C1 segment of cervical spinal cord (tissue), 14 donors: ENCODE results near the gene PTPRQ.
A peak's percentile ranks its signal among the peaks of the same experiment; 100 is the strongest.
"Not testable (repeated sequence)": the region's sequence is repeated elsewhere in the genome, so short reads cannot be mapped to it uniquely, and the experiment has no call there.

Experiments
- DNase-seq, 14 donors: peaks; one replicate each; lab custom pipeline; 2025; lab: John Stamatoyannopoulos, UW

The PTPRQ gene, protein sequence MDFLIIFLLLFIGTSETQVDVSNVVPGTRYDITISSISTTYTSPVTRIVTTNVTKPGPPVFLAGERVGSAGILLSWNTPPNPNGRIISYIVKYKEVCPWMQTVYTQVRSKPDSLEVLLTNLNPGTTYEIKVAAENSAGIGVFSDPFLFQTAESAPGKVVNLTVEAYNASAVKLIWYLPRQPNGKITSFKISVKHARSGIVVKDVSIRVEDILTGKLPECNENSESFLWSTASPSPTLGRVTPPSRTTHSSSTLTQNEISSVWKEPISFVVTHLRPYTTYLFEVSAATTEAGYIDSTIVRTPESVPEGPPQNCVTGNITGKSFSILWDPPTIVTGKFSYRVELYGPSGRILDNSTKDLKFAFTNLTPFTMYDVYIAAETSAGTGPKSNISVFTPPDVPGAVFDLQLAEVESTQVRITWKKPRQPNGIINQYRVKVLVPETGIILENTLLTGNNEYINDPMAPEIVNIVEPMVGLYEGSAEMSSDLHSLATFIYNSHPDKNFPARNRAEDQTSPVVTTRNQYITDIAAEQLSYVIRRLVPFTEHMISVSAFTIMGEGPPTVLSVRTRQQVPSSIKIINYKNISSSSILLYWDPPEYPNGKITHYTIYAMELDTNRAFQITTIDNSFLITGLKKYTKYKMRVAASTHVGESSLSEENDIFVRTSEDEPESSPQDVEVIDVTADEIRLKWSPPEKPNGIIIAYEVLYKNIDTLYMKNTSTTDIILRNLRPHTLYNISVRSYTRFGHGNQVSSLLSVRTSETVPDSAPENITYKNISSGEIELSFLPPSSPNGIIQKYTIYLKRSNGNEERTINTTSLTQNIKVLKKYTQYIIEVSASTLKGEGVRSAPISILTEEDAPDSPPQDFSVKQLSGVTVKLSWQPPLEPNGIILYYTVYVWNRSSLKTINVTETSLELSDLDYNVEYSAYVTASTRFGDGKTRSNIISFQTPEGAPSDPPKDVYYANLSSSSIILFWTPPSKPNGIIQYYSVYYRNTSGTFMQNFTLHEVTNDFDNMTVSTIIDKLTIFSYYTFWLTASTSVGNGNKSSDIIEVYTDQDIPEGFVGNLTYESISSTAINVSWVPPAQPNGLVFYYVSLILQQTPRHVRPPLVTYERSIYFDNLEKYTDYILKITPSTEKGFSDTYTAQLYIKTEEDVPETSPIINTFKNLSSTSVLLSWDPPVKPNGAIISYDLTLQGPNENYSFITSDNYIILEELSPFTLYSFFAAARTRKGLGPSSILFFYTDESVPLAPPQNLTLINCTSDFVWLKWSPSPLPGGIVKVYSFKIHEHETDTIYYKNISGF (N-terminal part only)

GRCh38 chr12:80443974-80444666 lies at the start of gene PTPRQ:
Gene PTPRQ, plus strand, starts transcription at chr12:80444235. Its CDS starts 111 bp downstream, at chr12:80444346.
- DNase-seq: no peak

- DNase-seq: peak in 3 of 14 donors; percentile 6 to 29 (median 16)
Measured at GRCh38 chr12:80400571-80400991, 43.5 kb upstream of the PTPRQ start.

DNA sequence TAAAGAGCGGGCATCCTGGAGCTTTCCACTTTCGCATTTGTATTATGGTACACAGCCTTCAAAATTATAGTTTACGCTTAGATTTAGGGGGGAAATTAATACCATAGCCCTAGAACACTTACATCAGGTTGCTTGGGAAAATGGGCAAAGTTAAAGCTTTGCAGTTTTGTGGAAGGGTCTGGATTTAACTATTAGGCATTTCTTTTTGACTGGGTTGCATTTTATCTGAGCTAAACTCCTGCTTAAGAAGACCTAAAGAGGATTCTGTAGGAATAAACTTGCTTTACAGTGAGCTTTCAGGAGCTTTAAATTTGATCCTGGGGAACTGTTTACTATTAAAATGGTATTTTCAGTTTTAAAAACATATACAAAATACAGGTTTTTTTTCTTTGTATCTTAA lies 42.8 kb upstream of the PTPRQ start:
- no peak for DNase-seq

DNA sequence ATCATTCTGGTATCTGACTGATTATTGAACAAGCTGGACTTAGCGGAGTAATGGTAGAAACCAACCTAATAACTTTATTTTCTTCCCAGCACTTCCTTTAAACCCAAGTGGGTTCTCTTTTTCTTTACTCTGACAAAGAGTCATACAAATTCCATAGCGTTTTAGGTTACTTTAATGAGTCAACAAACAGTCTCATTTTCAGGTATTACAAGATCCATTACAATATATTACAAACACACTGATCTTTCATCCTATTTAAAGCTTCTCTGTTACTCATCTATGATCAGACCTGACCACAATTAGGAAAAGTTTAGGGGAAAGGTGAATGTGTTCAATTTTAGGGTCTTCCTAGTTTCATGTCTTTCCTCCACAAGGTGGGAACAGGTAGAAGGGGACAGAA lies 39.4 kb upstream of the PTPRQ start:
- no peak for DNase-seq

- DNase-seq: no peak
Measured at GRCh38 chr12:80406253-80406652, 37.8 kb upstream of the PTPRQ start.

DNA sequence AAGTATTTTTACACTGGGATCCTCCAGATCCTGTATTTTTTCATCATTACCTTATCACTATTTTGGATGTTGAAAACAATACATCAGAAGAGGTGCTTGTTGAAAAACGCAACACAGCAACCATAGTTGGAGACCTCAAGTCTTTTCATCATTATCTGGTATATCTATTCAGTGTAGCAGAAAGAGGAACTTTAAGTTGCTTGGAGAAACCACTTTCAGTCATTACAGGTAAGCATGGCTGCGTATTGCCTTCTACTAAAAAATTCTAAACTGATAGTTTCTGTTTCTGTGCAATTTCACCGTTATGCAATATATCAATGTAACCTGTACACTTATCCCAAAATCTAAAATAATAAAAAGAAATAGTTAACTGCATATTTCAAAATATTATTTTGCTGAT lies 32.2 kb upstream of the PTPRQ start:
- DNase-seq: no peak

DNA sequence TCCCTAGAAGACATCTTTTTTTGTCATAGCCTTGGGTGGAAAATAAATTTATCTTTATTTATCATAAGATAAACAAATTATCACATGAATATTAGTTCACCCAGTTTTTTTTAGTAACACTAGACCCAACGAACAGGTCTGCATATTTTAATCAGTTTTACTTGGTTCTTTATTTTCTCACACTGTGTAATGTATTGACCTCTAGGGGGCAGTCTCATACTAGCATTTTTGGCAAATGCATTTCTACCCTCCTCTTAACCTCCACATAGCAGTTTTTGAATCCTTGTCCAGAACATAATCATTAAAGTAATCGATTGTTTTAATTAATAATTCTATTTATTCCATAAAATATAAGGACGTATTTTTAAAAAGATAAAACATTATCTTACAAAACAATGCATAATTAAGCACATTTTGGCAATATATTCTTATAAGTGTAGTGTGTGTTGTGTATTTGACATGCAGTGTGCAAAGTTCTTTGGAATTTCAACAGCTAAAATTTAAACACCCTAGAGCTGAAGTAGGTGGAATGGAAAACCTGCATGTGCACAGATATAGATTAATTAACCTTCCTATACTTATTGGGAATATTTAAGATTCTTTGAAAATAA lies 31.6 kb upstream of the PTPRQ start:
- DNase-seq: peak in 1 of 14 donors; percentile 11

- no peak for DNase-seq
Measured at GRCh38 chr12:80413462-80413861, 30.6 kb upstream of the PTPRQ start.

DNA sequence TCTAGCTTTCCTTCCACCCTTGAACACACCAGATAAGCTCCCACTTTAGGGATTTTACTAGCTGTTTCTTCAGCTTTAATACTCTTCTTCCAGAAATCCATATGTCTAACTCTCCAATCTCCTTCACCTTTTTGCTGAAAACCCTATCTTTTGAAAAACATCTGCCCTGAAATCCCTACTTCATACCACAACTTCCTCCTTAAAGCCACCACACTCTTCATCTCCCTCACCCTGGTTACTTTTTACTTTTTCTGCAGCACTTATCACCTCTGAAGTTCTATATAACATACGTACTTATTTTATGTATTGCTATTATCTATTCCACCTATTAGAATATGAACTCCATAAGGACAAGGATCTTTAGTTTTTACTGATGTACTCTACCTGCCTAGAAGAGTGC lies 28.6 kb upstream of the PTPRQ start:
- DNase-seq: no peak

DNA sequence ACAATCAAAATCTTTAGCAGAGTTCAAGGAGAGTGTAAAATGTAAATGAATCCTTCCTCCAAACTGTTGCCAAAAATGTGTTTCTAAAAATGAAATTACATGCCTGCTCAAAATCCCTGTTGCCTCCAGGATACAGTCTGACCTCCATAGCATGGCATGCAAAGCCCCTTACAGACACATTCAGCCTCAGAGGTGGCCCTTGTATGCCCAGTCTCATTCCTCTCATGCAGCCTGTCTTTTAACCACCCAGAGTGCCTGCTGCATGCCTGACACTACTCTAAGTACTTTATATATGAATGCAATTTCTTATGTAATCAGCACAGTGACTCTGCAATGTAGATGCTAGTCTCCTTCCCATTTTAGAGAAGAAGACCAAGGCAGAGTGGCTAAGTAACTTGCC lies 24.4 kb upstream of the PTPRQ start:
- no peak for DNase-seq

- DNase-seq: no peak
Measured at GRCh38 chr12:80420075-80420474, 24.0 kb upstream of the PTPRQ start.

- DNase-seq: no peak
Measured at GRCh38 chr12:80422550-80422949, 21.5 kb upstream of the PTPRQ start.

DNA sequence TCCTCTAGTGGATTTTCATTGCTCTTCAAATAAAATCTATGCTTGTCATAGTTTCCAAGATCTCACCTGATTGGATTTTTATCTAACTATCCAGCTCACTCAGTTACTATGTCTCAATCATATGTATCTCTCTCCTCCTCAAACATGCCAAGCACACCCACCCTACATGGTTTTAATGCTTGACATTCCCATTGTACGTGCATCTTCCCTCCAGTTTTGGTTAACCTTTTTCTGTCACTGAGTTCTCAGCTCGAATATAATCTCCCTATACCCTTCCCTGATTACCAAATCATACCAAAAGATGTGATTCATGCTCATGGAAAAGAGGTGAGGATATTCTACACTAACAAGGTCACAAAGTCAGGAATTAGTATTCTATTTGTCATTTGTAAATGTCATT lies 12.0 kb upstream of the PTPRQ start:
- DNase-seq: no peak

DNA sequence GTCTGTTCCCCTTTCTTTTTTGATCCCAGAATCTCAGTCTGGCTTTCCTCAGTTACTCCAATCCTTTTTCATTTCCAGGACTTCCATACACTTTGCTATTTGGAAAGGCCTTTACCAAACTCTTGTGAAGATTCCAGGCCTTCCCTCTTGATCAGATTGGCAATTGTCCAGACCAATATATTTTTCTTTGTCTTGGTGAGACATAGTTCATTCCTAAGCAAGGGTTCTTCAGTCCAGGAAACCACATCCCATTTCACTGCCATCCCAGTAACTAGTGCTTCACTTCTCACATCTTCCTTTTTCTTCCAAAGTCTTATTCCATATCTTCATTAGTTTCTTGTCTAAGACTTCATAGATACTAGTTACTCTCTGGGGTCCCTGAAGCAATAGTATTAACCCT lies 2.1 kb upstream of the PTPRQ start:
- no peak for DNase-seq

- DNase-seq: no peak
Measured at GRCh38 chr12:80442426-80443222, 1.4 kb upstream of the PTPRQ start.

DNA sequence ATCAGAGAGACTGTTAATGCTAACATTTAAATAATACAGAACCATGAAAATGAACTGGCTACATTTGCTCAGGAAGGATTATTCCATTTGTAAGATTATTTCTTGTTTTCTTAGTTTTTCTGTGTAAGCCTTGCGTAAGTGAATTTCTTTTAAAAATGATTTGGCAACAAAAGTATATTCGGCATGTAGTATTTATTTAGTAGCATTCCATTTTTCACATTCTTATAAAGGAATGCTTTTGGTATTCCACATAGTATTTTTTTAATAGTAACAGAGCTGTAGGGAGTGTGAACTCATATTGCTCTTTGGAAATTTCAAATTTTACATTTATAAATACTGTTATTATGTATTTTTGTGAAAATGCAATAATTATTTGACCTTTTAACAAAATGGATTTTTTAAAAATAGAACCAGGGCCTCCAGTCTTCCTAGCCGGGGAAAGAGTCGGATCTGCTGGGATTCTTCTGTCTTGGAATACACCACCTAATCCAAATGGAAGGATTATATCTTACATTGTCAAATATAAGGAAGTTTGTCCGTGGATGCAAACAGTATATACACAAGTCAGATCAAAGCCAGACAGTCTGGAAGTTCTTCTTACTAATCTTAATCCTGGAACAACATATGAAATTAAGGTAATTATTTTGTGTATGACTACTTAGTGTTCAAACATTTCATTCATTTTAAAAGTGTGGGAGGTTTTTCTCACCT lies 1.2 kb downstream of the PTPRQ start:
- no peak for DNase-seq

GRCh38 chr12:80456513-80456912 lies 12.5 kb downstream of the PTPRQ start:
- no peak for DNase-seq

- no peak for DNase-seq
Measured at GRCh38 chr12:80460972-80461371, 16.9 kb downstream of the PTPRQ start.

DNA sequence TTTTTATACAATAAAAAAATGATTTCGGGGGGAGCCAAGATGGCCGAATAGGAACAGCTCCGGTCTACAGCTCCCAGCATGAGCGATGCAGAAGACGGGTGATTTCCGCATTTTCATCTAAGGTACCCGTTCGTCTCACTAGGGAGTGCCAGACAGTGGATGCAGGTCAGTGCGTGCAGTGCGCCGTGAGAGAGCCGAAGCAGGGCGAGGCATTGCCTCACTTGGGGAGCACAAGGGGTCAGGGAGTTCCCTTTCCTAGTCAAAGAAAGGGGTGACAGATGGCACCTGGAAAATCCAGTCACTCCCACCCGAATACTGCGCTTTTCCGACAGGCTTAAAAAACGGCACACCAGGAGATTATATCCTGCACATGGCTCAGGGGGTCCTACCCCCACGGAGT lies 17.8 kb downstream of the PTPRQ start:
- not testable (repeated sequence) for DNase-seq
